NB4 (cell line): ENCODE measurements around the gene AGBL1.

Experiments used
- DNase-seq: peaks from one replicate; pipeline ENCODE4 v3.0.0; 2010; ENCODE audit warnings: low read depth
- H3K4me3 ChIP-seq: one replicate; pipeline ENCODE4 v1.5.1; 2011; ENCODE audit warnings: mild to moderate bottlenecking, low read depth, low read length, moderate library complexity
- CTCF ChIP-seq: IDR thresholded peaks from one replicate; pipeline ENCODE4 v1.5.1; 2012; ENCODE audit warnings: low read depth, low read length
- MAX ChIP-seq: IDR thresholded peaks from 2 replicates; pipeline ENCODE4 v1.6.1; 2011; ENCODE audit warnings: low read depth, low read length
- MYC ChIP-seq: IDR thresholded peaks from 2 replicates; pipeline ENCODE4 v1.6.1; 2011; ENCODE audit warnings: low read depth, low read length
- POLR2A ChIP-seq: IDR thresholded peaks from 2 replicates; pipeline ENCODE4 v1.6.1; 2011; ENCODE audit warnings: mild to moderate bottlenecking; ENCODE audit not compliant: insufficient read length; ENCODE audit errors: extremely low read depth

Gene AGBL1

GRCh38 chr15:86317384-86317740, 237.7 kb downstream of the AGBL1 start:
- H3K4me3 ChIP-seq: no peak overlapping the region
- no peak for DNase-seq
- TF ChIP-seq MAX: no peak
- TF ChIP-seq POLR2A: no peak
- TF ChIP-seq MYC: no peak

GRCh38 chr15:86322629-86323028, 243.0 kb downstream of the AGBL1 start:
- no peak for TF ChIP-seq MYC
- no peak for TF ChIP-seq MAX
- TF ChIP-seq CTCF: no peak
- TF ChIP-seq POLR2A: no peak
- H3K4me3 ChIP-seq: no peak overlapping the region

GRCh38 chr15:86327230-86327865, 247.7 kb downstream of the AGBL1 start:
- no peak overlapping the region for H3K4me3 ChIP-seq
- no peak for DNase-seq
- TF ChIP-seq MAX (no peak), CTCF (no peak), POLR2A (no peak), MYC (no peak)

More at GRCh38 chr15:86322629-86323028, 243.0 kb downstream of the AGBL1 start:
- no peak for DNase-seq

- no peak for TF ChIP-seq POLR2A
- no peak for TF ChIP-seq MAX
- TF ChIP-seq MYC: no peak
- no peak for TF ChIP-seq CTCF
- no peak overlapping the region for H3K4me3 ChIP-seq
- DNase-seq: no peak
These were observed 249.0 kb downstream of the AGBL1 start for GRCh38 chr15:86328658-86329057.

- TF ChIP-seq MYC (no peak), CTCF (no peak), POLR2A (no peak), MAX (no peak)
- H3K4me3 ChIP-seq: no peak overlapping the region
- DNase-seq: no peak
These were observed 249.8 kb downstream of the AGBL1 start for GRCh38 chr15:86329311-86330013.

- TF ChIP-seq MAX: no peak
- TF ChIP-seq CTCF: no peak
- no peak for TF ChIP-seq MYC
- no peak for TF ChIP-seq POLR2A
- no peak for DNase-seq
- H3K4me3 ChIP-seq: no peak overlapping the region
These were observed 254.1 kb downstream of the AGBL1 start for GRCh38 chr15:86333819-86334218.
